ENCODE data around the gene SORCS3.

The SORCS3 gene

DNA sequence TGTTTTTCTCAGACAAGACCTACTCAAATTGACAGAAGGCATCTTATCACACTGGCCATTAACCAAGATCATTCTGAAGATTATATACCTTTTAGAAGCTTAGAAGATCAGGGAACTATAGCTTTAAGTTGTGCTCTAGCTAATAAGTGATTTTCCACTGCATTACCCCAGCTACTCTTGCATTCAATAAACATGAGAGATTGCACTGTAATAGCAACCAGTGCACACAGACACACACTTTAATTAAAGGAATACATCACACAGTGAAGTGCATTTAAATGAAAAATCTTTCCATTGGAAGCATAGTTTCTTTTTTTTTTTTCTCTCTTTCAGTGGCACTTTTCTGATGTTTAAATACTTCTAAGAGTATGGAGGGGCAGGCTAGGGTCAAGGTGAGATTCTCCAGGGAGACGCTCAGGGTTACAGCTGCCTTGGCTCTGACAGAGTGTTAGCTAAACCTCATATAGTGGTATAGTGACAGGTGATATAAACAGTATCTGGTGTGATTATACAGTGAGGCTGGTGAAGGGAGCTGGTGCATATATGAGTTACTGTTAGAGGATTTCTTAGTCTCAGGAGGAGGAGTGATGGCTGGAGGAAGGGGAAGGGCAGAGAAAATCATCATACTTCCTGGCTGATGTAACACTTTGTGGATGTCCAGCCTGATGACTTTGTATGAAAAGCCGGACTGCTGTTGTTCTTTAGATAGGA lies 369.5 kb downstream of the SORCS3 start:
- no peak for DNase-seq (ENCODE audit: low read depth, low spot score)

DNA sequence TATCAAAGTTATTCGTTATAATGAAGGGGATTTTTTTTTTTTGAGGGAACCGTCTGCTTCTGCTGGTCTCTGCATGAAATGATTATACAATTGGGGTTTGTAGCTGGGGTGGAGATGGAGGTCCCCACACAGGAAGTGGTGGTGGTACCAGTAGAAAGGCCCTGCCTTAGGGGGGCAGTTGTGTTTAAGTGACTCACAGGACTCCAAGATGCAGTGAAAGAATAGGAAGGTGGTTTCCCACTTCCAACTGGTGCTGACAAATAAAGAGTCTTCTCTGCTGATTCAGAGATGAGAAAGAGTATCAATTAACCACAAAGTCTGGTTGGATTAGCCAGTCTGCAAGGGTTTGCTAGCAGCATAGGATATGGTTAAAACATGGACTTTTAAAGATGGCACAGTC lies 376.0 kb downstream of the SORCS3 start:
- DNase-seq (ENCODE audit: low read depth, low spot score): peak; percentile 57

DNA sequence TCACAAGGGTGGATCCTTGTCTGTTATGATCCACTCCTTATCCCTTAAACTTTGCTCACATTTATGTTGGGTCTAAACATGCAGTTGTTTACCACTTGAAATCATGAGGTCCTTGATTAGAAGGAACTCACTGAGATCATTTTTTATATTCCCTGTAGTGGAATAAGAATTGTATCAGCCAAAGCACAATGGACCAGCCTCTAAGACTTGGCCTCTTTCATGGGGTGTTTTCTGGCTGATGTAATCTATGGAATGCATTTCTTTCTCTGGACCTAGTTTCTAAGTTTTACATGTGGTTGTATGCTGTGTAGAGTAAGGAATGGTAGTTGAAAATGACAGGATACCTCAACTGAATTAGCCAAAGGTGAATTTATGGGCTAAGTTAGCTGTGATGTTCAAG lies 376.6 kb downstream of the SORCS3 start:
- peak; percentile 57 for DNase-seq (ENCODE audit: low read depth, low spot score)

DNA sequence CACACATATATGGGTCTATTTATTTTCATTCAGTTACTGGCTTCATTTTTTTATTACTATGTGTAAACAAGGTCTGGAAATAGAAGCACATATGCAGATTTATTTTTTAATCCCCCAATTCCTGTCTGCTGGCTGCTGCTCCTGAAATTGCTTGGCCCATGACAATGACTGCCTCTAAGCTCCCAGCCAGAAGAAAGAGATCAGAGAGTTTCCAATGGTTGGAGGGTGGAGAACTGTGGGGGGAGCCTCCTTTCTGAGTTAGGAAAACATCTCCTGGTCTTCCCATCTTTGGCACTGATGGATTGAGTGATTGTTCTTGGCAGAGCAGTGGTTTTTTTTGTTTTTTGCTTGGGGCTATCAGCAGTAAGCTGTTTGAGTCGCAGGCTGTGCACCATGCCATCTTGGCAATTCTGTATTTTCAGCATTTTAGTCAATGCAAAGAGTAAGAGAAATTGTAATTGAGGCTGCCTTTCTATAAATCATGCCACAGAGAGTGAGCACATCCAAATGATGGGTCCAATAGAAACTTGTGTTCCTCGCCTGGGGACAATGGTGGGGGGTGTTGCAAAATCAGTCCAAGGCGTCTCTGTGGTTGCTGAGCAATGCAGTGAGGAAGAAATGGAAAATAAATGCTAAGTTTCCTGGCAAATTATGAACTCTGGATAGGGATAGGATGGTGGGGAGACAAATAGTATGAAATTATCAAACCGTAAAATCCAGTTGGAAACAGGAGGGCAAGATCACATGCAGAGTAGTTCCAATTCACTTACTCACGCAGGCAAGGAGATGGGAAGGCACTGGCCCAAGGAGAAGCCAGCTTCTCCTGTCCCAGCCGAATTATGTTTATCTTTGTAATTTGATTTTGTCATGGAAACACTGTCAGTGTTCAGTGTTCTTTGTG lies 382.4 kb downstream of the SORCS3 start:
- DNase-seq (ENCODE audit: low read depth, low spot score): peak; percentile 46

DNA sequence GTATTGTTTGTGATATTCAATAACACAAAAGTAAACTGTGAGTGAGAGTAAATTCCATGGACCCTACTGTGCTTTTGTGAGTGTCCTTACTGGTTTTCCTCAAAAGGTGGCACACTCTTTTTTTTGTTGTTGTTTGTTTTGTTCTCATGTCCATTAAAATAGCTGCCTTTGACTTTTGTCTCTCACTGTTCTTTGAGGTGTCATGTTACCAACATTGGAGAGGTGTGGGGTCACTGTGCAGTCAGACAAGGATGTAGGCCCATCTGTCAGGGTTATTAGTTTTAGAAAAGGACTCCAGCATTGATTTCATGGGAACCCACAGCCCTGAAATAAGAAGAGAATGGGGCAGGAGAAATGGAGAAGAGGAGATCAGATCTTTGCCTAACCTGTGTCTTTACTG lies 383.1 kb downstream of the SORCS3 start:
- no peak for DNase-seq (ENCODE audit: low read depth, low spot score)

DNA sequence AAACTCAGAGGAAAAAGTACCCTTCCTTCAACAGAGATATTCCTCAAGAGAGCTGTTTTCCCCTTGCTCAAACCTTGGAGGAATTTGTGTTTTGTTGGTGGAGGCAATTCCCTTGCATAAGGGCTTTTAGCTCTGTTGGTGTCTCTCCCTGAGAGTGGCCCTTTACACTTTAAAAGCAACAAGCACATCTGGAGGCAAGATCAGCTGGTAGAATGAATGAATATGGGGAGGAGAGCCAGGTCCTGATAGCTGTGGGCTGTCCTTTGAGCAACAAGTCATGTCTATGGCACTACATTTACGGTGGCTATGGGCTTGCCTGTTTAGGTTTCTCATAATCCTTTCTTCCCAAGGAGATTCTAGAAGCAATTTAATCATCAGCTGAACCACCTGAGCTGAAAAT lies 384.0 kb downstream of the SORCS3 start:
- no peak for DNase-seq (ENCODE audit: low read depth, low spot score)

DNA sequence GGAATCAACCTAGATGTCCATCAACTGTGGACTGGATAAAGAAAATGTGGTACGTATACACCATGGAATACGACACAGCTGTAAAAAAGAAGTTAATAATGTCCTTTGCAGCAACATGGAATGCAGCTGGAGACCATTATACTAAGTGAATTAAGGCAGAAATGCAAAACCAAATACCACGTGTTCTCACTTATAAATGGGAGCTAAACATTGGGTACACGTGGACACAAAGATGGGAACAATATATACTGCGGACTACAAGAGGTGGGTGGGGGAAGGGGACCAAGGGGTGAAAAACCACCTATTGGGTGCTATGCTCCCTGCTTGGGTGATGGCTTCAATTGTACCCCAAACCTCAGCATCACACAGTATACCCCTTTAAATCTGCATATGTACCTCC lies 385.5 kb downstream of the SORCS3 start:
- DNase-seq (ENCODE audit: low read depth, low spot score): no peak

DNA sequence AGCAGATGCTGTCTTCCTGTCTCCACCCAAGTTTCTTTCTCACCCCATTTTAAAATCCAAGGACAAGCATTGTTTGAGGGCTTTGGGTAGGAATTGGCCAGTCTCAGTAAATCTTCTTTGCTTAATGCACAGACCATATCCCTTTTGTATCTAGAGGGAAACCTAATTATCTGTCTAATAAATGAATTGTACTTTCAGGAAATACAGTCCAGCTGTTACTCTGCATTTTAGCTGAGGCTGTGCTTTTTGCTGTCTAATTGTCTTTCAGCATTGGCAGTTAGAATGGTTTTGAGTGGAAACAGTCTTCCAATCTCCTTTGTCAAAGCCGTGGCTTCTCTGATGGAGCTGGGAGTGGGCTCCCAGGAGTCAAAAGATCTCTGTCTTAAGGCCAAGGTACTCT lies 388.2 kb downstream of the SORCS3 start:
- no peak for DNase-seq (ENCODE audit: low read depth, low spot score)

DNA sequence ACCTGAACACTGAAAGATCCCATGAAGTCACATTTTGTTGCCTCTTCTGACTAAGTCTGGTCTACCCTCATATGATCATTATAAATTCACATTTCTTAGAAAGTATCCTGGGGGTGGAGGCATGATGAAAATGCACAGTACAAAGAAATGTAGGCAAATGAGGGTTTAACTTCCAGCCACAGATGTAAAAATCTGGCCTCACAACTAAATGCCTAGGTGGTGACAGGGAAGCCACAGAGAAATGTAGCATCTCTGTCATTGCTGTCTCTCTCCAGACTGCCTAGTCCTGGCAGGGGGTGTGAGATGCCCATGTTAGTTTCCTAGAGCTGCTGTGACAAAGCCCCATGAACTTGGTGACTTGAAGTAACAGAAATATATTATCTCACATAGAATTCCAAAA lies 395.9 kb downstream of the SORCS3 start:
- DNase-seq (ENCODE audit: low read depth, low spot score): no peak

DNA sequence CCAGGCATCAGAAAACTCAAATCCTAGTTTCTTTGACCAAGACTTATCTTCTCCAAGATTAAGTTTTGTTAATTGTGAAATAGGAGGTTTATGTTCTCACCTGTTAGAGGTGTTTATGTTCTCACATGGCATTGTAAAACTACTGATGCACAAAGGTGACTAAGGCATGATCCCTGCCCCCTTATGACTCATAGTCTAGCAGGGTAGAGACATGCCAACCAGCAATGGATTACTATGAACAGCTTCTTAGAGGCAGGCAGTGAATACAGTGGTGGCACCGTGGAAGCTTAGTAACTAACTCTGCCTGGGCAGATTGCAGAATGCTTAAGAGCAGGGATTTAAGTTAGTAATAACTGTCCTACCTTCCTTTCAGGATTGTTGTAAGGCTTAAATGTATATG lies 400.9 kb downstream of the SORCS3 start:
- DNase-seq (ENCODE audit: low read depth, low spot score): peak; percentile 2

DNA sequence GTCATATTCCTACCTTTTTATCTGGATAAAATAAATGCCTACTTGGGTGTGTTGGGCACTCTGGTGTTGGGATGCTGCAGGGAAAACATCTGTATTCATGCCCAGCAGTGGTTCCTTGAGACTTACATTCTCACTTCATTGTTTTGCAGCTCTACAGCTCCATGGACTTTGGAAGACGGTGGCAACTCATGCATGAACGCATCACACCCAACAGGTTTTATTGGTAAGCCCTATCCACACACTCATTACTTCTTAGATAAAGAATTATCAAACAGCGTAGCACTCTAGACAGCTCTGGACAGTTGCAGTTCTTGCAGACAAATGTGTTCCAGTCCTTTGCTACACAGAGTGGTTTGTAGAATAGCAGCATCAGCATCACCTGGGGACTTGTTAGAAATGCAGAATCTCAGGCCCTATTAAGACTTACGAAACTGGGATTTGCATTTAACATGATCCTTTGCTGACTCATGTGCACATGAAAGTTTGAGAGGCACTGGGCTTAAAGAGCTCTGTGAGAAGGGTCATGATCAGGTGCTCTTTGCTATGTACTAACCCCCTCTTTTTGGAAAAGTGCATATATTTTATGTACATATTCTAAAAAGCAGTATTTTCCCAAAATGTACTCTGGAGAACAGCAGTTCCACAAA lies 401.9 kb downstream of the SORCS3 start:
- no peak for DNase-seq (ENCODE audit: low read depth, low spot score)

DNA sequence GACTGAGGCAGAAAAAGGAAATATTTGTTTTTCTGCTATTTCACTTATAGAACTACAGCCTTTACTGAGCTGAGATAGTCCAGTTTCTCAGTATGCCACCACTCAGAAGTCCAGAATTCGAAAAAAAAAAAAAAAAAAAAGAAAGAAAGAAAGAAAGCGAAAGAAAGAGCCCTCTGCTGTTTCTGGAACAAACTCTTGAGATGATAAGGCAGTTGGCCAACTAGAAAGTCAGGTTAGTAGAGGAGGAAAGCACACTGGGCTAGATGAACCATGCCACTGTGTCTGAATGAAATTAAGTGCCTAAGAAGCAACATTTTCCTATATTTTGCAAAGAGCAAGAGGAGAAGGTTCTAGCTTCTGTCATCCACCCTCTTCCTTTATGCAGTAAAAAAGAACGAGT lies 403.8 kb downstream of the SORCS3 start:
- DNase-seq (ENCODE audit: low read depth, low spot score): no peak

DNA sequence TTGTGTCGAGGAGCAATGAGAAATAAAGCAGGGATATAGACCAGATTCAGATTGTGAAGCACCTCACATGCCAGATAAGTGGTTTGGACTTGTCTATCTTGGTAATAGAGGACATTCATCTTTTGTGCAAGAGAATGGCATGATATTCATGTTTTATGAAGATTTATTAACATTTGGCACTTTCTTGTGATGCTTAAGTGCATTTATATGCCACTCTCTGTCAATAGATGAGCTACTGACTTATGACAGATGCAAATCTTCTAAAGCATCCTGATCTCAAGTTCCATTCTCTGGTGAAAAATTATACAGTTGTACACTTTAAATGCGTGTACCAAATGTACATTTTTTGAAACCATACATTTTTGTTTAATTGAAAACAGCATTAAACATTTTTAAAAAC lies 415.3 kb downstream of the SORCS3 start:
- DNase-seq (ENCODE audit: low read depth, low spot score): no peak

DNA sequence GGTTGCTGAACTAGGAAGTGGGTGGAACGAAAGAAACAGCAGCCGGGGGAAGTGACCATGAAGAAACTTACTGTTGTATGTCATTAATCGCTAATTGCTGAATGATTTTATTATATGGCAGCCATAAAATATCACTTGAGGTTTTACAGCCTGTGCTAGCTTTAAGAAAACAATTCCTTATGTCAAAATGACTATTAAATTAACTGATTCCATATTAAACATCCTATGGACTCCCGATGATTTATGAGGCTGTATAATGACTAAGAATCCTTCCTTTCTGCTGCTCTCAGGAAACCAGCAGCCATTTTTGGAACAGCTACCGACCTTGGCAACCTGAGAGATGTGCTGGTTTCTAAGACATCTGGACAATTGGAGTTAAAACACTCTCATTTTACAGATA lies 421.9 kb downstream of the SORCS3 start:
- DNase-seq (ENCODE audit: low read depth, low spot score): no peak

DNA sequence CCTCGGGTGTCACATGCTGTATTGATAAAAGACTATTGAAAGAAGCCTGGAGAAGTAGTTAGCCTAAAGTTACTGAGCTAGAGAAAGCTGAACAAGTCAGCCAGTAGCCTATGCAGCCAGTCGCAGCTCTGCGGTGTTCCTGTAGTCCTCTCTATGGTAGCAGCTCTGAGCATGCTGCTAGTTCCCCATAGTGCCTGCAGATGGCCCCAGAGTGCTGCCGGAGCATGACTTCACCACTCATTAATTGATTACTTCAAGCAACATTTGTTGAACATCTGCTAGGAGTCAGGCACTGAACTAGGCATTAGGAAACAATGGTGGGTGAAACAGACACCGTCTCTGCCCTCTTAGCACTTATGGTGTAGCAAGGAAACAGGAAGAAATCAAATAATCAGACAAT lies 422.7 kb downstream of the SORCS3 start:
- DNase-seq (ENCODE audit: low read depth, low spot score): peak; percentile 78

DNA sequence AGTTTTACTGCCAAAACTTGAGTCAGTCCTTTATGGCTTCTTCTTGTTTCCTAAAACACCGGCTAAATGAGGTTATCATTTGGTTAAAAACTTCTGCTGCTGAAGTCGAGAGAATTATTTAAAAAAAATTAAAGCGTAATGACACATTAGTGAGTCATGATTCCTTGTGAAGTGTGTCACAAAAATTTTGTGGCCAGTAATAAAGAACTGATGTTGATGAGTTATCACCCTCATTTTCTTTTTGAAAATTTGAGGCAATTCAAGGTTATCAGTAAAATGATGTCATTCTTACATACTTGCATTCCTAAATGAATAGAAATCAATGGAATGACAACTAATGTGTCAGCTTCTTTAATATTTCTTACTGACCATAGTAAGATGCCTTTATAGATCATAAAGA lies 427.4 kb downstream of the SORCS3 start:
- DNase-seq (ENCODE audit: low read depth, low spot score): peak; percentile 15

DNA sequence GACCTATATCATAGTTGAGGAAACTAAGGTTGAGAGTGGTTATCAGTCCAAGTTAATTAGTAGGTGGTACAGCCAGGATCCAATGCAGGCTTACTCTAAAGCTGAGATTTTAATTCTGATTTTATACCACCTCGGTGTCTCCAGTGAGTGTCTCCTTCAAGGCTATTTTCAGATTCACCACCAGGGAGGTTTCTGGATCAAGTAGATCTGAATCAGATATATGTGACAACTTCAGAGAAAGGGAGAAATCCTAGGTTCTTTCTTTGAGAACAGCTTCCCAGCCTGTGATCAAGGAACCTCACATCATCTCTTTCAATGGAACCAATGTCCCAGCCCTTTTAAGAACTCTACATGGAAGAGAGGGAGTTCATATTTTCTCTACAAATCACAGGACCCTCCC lies 429.2 kb downstream of the SORCS3 start:
- no peak for DNase-seq (ENCODE audit: low read depth, low spot score)

DNA sequence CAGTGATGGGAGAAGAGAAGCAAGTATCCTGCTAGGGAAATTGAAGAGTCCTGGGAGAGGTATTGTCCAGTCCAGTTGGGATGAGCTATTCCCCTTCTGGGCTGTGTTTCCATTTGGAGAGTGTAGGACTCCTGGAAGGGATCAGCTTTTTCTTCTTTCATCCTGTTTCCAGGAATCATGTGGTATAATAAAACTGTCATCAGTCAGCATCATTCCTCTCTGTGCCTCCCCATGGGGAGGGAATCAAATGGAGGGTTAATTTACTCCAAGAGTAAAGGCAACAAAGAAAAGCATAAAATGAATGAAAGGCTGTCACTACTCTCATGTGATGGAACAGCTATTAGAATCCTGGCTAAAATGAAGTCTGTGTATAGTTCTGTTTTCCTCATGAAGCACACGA lies 429.9 kb downstream of the SORCS3 start:
- DNase-seq (ENCODE audit: low read depth, low spot score): no peak

DNA sequence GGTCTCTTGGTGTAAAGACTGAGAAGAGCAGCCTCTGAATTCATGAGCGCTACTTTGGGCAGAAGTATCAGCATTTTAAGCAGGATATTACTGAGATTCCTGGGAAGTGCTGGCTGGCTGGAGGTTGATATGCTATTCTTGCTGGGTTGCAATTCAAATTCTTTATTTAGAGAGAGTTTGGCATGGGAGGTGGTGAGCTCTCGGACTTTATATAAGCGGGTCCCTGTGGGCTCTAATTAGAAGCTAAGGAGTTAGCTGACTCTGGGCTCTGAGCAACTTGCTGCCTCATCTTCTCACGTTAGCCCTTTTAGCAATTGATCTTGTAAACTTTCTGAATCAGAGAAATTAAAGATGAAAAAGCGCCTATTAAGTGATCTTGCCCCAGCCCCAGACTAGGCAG lies 430.9 kb downstream of the SORCS3 start:
- DNase-seq (ENCODE audit: low read depth, low spot score): no peak

DNA sequence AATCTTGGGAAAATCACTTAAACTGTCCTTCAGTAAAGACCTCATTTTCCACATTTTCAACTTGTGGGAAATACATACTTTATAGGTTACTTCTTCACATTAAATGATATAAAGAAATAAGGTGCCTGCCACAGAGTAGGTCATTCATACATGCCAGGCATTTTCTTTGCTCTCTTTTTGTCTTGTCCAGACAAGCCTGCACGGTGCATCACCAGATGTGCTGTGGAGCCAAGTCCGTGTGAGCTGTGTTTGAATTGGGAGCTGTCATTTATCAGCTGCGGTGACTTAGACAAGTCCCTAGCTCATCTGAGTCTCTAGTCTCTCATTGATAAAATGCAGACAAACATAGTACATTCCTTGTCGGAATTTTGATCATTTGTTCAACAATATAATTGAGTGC lies 432.9 kb downstream of the SORCS3 start:
- no peak for DNase-seq (ENCODE audit: low read depth, low spot score)

DNA sequence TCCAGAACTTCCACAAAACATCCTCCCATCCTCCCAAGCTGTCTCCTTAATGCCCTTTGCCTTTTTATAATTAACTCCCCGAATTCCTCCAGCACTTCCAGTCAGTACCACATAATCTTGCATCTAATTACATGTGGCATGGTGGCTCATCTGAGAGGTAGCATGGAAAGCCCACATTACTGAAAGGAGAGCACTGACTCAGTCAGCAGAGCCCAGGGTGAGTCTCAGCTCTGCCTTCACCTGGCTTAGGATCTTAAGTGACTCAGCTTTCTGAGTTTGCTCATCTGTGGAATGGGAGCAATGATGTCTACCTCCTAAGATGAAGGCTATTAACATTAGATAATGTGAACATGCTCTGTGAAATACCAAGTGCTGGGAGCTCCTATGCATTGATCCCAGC lies 433.9 kb downstream of the SORCS3 start:
- no peak for DNase-seq (ENCODE audit: low read depth, low spot score)

DNA sequence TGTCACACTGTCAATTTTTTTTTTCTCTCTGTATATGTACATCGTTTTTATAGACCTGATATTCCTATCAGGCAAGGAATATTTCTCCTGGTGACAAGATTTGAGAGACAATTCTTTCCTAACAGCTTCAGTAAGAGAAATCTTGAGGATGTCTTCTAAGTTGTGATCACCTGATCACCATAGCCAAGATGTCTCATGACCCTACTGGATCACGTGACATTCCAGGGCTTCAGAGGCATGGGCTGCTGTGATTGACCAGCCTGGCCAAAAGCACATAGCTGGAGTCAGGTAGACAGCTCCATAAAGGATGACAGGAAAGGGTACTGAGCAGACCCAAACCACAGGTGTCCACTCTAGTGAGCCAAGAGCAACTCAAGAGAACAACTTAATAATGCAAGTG lies 444.9 kb downstream of the SORCS3 start:
- no peak for DNase-seq (ENCODE audit: low read depth, low spot score)

DNA sequence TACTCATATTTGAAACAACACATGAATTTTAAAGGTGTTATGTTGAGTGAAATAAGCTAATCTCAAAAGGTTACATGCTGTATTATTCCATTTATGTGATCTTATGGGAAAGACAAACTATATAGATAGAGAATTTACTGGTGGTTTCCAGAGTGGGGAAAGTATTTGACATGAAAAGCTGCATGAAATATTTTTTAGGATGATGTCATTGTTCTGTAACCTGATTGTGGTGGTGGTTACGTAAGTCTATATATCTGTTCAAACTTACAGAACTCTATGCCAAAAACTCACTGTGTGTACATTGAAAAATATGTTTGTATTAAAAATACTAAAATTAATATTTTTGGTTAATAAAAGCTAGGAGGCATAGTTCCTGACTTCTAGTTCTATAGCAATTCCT lies 453.0 kb downstream of the SORCS3 start:
- no peak for DNase-seq (ENCODE audit: low read depth, low spot score)
